ENCODE data around the gene MAP2K6.

Gene MAP2K6

DNA sequence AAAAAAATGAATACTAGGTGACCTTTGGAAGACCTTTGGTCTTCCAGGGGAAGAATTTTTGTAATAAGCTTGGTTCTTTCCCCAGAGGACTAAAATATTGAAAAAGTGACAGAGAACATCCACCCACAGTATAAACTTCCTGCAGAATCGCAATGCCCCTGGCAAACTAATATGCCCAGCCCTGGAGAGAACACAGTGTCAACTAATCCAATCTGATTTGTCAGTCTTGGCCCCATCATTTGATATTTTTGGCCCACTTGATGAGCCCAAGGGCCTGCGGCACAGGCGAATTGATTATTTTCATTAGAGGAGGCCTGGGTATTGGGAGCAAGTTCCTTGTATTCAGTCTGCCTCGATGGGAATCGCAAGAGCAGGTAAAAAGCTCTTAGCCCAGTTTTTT lies 98.4 kb downstream of the MAP2K6 start:
- TF ChIP-seq POLR2A (IDR thresholded peaks at IDR 0.05; ENCODE audit: low read depth, low read length) (no peak), PAX5 (IDR thresholded peaks at IDR 0.05; ENCODE audit: insufficient read depth, low read length, severe bottlenecking) (no peak), POLR2AphosphoS5 (IDR thresholded peaks at IDR 0.05; ENCODE audit: low read depth, low read length) (no peak), TAF1 (IDR thresholded peaks at IDR 0.05; ENCODE audit: low read depth, low read length) (no peak), SPI1 (IDR thresholded peaks at IDR 0.05; ENCODE audit: low read depth, low read length) (no peak), POU2F2 (IDR thresholded peaks at IDR 0.05; ENCODE audit: low read depth, low read length) (no peak)
- FAIRE-seq, result no peak
- DNase-seq (ENCODE audit: insufficient read length, low spot score), result no peak

- no peak for TF ChIP-seq TAF1 (IDR thresholded peaks at IDR 0.05; ENCODE audit: low read depth, low read length)
- TF ChIP-seq PAX5 (IDR thresholded peaks at IDR 0.05; ENCODE audit: insufficient read depth, low read length, severe bottlenecking), result no peak
- TF ChIP-seq POU2F2 (IDR thresholded peaks at IDR 0.05; ENCODE audit: low read depth, low read length), result no peak
- TF ChIP-seq POLR2A (IDR thresholded peaks at IDR 0.05; ENCODE audit: low read depth, low read length), result no peak
- no peak for TF ChIP-seq SPI1 (IDR thresholded peaks at IDR 0.05; ENCODE audit: low read depth, low read length)
- FAIRE-seq (peak; percentile 16), DNase-seq (ENCODE audit: insufficient read length, low spot score) (no peak)
Measured at GRCh38 chr17:69516225-69516624, 101.7 kb downstream of the MAP2K6 start.

DNA sequence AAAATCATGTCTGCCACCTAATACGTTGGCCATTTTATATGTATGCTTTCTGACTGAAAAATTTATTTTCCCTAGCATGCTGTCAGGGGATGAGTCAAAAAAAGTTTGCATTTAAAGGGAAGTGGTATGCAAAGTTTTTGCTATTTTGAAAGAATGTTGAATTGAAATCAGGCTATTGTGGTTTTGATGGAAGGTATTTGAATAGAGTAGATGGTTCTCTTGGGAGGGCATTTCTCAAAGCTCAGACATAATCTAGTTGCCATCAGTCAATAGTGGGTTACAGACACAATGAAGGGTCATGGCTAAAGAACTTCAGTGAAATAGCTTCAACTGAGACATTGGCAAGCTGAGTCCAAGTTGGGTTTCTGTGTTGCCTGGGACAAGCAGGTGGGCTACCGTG lies 102.4 kb downstream of the MAP2K6 start:
- FAIRE-seq (peak; percentile 95), DNase-seq (ENCODE audit: insufficient read length, low spot score) (no peak)
- TF ChIP-seq TAF1 (IDR thresholded peaks at IDR 0.05; ENCODE audit: low read depth, low read length) (no peak), SPI1 (IDR thresholded peaks at IDR 0.05; ENCODE audit: low read depth, low read length) (peak; percentile 52), POLR2A (IDR thresholded peaks at IDR 0.05; ENCODE audit: low read depth, low read length) (peak; percentile 81), POU2F2 (IDR thresholded peaks at IDR 0.05; ENCODE audit: low read depth, low read length) (peak; percentile 54), PAX5 (IDR thresholded peaks at IDR 0.05; ENCODE audit: insufficient read depth, low read length, severe bottlenecking) (no peak), POLR2AphosphoS5 (IDR thresholded peaks at IDR 0.05; ENCODE audit: low read depth, low read length) (peak; percentile 60; the same call in 1 of the 2 replicates)

GRCh38 chr17:69518951-69519350 lies 104.5 kb downstream of the MAP2K6 start:
- DNase-seq (ENCODE audit: insufficient read length, low spot score) (no peak), FAIRE-seq (peak; percentile 38)
- TF ChIP-seq POU2F2 (IDR thresholded peaks at IDR 0.05; ENCODE audit: low read depth, low read length) (no peak), POLR2A (IDR thresholded peaks at IDR 0.05; ENCODE audit: low read depth, low read length) (no peak), PAX5 (IDR thresholded peaks at IDR 0.05; ENCODE audit: insufficient read depth, low read length, severe bottlenecking) (no peak), TAF1 (IDR thresholded peaks at IDR 0.05; ENCODE audit: low read depth, low read length) (no peak), POLR2AphosphoS5 (IDR thresholded peaks at IDR 0.05; ENCODE audit: low read depth, low read length) (no peak), SPI1 (IDR thresholded peaks at IDR 0.05; ENCODE audit: low read depth, low read length) (no peak)

GRCh38 chr17:69523244-69523861 lies 108.9 kb downstream of the MAP2K6 start:
- peak; percentile 5 for DNase-seq (ENCODE audit: insufficient read length, low spot score)
- peak; percentile 89 for FAIRE-seq
- TF ChIP-seq POLR2A (IDR thresholded peaks at IDR 0.05; ENCODE audit: low read depth, low read length) (no peak), PAX5 (IDR thresholded peaks at IDR 0.05; ENCODE audit: insufficient read depth, low read length, severe bottlenecking) (no peak), POLR2AphosphoS5 (IDR thresholded peaks at IDR 0.05; ENCODE audit: low read depth, low read length) (no peak), POU2F2 (IDR thresholded peaks at IDR 0.05; ENCODE audit: low read depth, low read length) (no peak), SPI1 (IDR thresholded peaks at IDR 0.05; ENCODE audit: low read depth, low read length) (no peak), TAF1 (IDR thresholded peaks at IDR 0.05; ENCODE audit: low read depth, low read length) (no peak)

DNA sequence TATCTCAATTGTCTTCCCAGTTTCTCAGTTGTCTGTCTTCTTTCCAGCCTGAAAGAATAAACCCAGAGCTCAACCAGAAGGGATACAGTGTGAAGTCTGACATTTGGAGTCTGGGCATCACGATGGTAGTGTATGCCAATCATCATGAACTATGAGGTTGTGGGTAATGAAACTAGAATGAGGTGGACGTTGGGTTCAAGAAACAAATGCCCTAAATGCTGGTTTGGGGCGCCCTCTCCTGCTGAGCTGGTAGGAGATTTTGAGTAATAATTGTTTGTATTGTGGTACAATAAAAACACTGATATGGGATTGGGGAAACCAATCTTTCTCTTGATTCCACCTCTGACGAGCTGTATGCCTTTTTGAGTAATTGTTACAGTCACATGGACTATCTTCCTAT lies 110.4 kb downstream of the MAP2K6 start:
- no peak for FAIRE-seq
- no peak for TF ChIP-seq SPI1 (IDR thresholded peaks at IDR 0.05; ENCODE audit: low read depth, low read length)
- TF ChIP-seq POLR2AphosphoS5 (IDR thresholded peaks at IDR 0.05; ENCODE audit: low read depth, low read length), result no peak
- no peak for TF ChIP-seq POU2F2 (IDR thresholded peaks at IDR 0.05; ENCODE audit: low read depth, low read length)
- no peak for TF ChIP-seq POLR2A (IDR thresholded peaks at IDR 0.05; ENCODE audit: low read depth, low read length)
- no peak for TF ChIP-seq PAX5 (IDR thresholded peaks at IDR 0.05; ENCODE audit: insufficient read depth, low read length, severe bottlenecking)
- no peak for TF ChIP-seq TAF1 (IDR thresholded peaks at IDR 0.05; ENCODE audit: low read depth, low read length)
- no peak for DNase-seq (ENCODE audit: insufficient read length, low spot score)

GRCh38 chr17:69525920-69526841 lies 111.7 kb downstream of the MAP2K6 start:
- FAIRE-seq (no peak), DNase-seq (ENCODE audit: insufficient read length, low spot score) (no peak)
- TF ChIP-seq POLR2A (IDR thresholded peaks at IDR 0.05; ENCODE audit: low read depth, low read length) (no peak), TAF1 (IDR thresholded peaks at IDR 0.05; ENCODE audit: low read depth, low read length) (no peak)

GRCh38 chr17:69528035-69528434 lies 113.5 kb downstream of the MAP2K6 start:
- TF ChIP-seq POLR2AphosphoS5 (IDR thresholded peaks at IDR 0.05; ENCODE audit: low read depth, low read length), result no peak
- DNase-seq (ENCODE audit: insufficient read length, low spot score) (no peak), FAIRE-seq (no peak)

GRCh38 chr17:69533481-69534234 lies 119.2 kb downstream of the MAP2K6 start:
- TF ChIP-seq POU2F2 (IDR thresholded peaks at IDR 0.05; ENCODE audit: low read depth, low read length) (no peak), POLR2AphosphoS5 (IDR thresholded peaks at IDR 0.05; ENCODE audit: low read depth, low read length) (no peak), POLR2A (IDR thresholded peaks at IDR 0.05; ENCODE audit: low read depth, low read length) (no peak), TAF1 (IDR thresholded peaks at IDR 0.05; ENCODE audit: low read depth, low read length) (no peak)
- no peak for FAIRE-seq
- DNase-seq (ENCODE audit: insufficient read length, low spot score), result no peak

Measured in GM12891 (cell line).